DMS53 treated with DMSO at 0.1 percent for 48 hours (cell line): Measurements from ENCODE around the gene PLEKHH1.

Source experiments
- DNase-seq: peaks from one replicate; lab custom pipeline; 2025; ENCODE audit not compliant: unreplicated experiment; lab: John Stamatoyannopoulos, UW

The PLEKHH1 gene

DNA sequence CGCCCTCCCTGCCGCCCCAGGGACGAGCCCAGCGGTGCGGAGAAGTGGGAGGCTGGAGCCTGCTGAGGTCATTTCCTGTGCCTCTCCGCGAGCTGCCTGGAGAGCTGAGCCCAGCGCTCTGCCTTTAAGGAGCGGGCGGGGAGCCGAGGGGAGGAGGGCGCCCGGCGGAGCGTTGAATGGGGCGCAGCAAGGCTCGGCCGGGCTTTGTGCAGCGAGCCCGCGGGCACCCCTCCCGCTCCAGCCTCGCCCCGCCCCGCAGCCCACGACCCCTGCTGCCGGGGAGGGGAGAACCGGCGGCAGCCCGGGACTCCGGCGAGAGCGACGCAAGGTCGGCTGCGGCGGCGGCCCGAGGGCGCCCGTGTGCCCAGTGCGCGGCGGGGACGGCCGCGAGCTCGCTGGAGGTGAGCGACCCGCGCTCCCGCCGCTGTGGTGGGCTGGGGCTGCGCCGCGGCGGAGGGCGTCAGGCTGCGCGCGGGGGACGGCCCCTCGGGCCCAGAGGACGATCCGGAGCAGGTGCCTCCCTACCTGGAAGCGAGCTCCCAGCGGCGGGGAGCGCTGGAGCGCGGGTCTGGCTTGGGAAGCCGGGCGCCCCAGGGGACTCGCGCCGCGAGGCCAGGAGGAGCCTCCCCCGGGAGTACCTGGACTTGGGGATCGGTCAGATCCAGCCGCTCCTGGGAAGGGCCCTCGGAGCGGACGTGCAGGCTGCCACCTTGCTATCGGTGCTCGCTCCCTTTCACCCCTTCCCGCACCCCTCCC is at the start of gene PLEKHH1:
TSS of gene PLEKHH1 (plus strand) at position 293 of the 756 bp plus-strand sequence. CDS start 8,578 bp downstream, outside the sequence.
- peak; percentile 71 for DNase-seq

DNA sequence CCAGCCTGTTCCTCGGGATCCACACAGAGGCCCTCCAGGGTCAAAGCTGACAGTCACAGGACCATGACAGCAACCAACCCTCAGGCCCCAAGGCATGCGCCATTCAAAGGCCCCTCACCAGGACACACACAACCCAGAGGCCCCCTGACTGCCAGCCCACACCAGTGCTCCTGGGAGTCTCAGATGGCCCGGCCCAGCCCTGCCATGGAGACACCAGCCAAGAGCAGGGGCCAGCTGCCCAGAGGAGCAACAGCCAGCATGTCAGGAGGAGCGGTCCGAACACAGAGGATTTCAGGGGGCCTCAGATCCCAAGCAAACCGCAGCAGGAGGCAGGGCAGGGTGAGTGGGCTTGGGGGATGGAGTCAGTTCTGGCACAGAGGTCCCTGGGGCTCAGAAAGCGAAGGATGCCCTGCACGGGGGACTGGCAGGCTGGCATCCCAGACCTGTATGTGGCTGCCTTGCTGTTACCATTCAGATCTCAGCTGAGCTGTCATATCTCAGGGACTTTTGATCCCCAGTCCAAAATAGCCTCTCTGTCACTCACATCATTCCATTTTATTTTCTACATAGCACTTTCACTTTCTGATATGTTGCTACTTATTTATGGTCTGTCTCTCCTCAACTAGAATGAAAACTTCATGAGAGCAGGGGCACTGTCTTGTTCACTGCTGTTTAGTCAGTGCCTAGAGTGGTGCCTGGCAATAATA is 49.4 kb upstream of the PLEKHH1 start:
- no peak for DNase-seq

DNA sequence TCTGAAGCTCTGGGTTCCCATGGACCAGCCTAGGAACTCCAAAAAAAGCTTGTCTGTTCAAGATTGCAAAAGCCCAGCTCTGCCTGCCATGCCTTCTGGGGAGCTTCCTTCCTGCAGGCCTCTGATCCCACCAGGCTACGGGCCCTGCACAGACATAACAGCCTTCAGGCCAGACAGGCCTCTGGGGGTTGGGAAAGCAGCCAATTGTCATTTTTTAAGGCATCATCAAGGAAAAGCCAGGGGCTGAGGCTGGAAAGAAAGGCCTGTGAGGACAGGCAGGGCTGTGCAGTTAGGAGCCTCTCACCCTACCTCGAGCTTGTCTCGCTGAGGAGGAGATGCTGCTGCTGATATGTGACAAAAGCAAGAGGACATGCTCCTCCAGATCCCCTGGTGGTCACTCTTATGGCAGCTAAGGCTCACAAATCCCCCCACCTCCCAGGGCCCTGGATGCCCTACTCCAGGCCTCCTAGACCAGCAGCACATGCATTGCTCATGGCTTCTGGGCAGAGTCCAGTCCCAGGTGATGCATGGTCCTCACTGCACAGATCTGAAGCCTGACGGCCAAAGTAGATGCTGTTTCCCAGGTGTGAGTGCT is 47.5 kb upstream of the PLEKHH1 start:
- no peak for DNase-seq

DNA sequence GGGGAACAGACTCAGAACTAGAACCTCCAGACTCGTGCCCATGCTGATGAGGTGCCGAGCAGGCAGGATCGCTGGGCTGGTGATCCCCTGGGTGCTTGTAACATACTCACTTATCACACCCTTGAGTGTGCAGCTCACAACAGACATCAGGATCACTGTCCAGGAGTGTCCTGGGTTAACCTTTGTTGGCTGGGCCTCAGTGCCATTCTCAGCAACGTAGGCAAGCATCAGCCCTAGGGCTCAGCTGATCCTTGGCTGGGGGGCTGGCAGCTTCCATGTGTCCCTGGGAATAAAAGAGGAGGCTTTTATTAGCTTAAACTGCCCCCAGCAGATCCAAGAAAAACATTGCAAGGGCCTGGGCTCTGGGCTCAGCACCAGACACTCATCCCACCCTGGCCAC is 46.2 kb upstream of the PLEKHH1 start:
- no peak for DNase-seq

DNA sequence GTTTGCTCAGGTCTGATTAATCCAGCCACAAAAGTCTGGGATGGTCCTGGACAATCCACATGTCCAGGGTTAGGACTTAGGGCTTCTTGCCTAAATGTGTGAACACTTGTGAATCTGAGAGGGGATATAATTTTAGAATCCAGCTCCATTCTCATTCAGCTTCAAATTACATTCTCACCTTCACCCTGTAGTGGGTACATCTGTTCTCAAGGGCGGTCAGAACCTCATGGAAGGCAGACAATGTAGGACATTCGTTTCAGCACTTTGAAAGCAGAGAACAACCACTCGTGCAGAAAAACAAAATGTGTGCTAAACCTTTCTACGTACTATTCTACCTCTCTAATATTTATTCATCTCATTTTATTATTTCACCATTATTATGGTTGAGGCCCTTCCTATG is 45.8 kb upstream of the PLEKHH1 start:
- no peak for DNase-seq

DNA sequence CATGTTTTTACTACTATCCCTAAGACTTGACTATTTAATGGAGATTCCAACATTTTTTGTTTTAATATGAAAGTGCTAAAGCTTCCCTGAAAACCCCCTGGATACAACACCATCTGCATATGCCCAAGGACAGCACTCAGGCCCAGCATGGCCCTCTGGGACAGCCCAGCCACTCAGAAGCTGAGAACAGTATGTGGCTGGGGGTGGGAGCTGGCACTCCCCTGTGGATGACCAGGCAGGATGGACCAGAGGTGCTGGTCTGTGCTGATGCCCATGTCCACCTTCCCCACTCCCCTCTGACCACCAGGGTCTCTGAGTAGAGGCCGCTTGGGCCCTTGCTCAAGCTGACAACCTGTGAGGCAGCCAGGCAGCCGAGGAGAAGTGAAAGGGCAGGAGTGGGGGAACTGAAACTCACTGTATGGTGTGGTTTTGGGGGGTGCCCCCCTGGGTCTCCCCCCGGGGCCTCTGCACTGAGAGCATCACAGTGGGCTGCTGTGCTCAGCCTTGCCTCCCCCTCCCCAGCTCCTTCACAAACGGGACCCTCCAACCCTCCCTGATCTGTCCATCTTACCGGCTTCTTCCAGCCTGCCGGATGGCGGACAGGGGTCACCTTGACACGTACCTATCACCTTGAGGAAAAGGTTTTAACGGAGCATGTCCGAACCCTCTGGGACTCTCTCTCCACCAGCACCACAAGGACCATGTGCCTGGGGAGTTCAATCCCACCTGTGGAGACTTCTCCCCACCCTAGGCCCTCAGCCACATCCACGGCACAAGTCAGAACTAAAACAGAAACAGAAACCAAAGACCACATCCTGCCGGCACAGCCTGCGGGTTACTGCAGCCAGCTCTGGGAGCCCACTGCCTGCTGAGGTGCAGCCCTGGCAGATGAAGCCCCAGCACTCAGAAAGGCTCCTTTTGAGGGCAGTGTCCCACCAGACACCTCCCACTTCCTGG is 44.9 kb upstream of the PLEKHH1 start, which contains the start of gene TMEM229B:
TSS of gene TMEM229B (minus strand) at position 785 of the 957 bp plus-strand sequence. CDS start 14,798 bp downstream, outside the sequence.
- no peak for DNase-seq

DNA sequence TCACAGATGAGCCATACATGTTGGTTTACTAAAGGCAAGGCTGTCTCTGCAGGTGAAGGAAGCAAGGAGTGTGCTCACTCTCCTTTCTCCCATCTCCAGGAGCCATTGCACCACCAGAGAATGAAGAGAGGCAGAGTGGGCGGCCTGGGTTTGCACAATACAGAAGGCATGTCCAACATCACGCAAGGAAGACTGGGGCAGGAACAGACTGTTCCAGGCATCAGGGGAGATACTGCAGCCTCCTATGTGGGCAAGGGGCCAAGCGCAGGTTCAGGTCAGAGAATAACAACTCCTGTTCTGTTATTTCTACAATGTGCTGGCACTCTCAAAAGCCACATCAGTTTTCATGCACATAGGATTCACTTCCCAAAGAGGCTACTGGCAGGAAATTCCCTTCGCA is 42.9 kb upstream of the PLEKHH1 start:
- DNase-seq, result no peak

DNA sequence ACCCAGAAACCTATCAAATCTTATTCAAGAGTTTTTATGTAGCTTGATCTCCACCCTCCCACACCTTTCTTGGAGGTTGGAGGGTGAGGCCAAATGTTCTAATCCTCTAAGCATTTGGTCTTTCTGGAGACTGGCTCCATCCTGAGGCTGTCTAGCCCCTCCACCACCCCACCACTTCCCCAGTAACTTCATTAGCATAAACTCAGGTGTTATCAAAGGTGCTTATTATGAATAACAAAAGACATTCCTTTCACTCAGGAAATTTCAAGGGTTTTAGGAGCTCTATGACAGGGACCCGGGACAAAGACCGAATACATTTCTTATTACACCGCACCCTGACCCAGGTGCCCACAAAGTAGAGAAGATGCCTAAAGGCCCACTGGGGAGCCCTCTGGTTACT is 41.8 kb upstream of the PLEKHH1 start:
- DNase-seq, result no peak

DNA sequence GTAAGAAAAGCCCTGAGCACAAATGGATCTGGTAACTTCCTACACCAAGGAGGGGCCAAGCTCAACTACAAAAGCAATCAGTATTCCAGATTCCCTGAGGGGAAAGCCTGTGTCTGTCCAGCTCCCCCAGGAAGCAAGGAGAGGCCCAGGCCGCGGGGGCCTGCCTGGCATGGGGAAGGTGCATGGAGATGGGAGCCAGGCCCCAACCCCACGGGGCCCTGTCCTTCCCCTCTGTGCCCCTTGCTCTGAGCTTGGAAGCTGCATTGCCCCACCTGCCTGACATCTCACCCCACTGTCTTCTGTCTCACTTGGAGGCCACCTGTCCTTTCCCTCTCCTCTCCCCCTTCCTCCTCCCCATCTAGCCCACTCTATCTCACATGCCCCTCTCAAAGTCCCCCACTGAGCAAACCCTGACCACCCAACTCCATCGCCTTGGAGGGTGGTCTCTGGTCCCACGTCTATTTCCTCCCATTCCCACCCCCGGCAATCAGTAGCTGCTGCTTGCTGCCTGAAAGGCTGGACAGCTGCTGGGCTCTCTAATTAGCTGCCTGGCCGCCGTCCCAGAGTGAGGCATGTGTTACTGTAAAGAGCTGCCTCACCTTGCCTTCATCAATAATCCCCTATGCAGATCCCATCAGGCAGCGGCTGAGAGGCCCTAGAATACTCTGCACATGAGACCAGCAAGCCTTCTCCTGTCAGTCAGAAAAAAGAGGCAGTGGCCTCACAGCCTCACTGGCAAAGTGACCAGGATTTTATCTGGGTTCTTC is 41.2 kb upstream of the PLEKHH1 start:
- DNase-seq, result no peak

DNA sequence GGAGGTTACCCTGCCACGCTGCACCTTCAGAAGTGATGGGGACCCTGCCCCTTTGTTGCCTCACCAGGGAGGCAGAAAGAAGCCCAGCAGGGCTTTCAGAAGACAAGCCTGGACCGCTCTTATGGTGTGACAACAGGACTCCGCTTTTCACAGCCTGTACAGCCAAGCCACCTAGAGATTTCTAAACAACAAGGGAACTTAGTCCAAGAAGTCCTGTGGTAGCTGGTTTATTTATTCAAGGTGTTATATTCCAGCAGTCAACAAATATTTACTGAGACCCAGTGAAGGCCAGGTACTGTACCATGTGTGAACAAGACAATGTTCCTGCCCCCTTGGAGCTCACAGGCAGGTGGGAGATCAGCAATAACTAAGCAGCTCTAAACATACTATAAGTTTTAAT is 40.6 kb upstream of the PLEKHH1 start:
- DNase-seq, result no peak

DNA sequence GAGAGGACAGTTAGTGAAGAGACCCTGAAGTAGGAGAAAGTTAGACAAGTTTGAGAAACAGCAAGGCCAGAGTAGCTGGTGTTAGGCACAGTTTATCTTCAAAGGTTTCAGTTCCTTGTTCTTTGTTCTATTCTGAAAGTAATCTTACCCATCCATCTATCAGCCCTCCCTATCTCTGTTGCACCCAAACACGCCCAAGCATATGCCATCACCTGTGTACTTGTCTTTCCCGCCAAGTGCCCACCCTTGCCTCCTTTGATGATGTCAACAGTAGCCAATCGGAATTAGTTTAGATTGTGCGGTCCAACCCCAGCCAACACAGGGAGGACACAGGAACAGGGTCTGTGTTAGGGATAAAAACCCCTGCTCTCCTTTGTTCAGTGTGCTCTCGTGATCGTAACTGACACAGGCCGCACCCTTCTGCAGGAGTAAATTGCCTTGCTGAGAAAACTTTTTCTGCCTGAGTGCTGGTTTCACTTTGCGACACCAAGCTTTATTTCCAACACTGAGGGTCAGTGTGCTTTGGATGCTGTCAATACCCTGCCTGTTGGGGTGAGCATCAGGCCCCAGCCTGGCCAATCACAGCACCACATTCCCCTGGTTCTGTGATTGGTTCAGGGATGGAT is 39.9 kb upstream of the PLEKHH1 start:
- no peak for DNase-seq

DNA sequence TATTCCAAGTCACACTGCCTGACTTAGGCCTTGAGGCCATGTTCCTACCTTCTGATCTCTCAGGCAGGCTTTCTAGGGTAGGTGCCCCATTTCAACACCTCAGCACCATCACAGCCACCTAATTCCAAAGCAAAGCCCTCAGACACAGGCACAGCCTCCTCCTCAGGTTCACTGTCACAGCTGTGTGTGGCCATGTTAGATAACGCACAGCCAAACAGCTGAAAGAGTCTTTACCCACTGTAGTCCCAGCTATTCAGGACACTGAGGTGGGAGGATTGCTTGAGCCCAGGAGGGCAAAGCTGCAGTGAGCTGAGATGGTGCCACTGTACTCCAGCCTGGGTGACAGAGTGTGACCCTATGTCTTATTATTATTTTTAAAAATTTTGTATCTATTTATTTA is 37.3 kb upstream of the PLEKHH1 start:
- no peak for DNase-seq

DNA sequence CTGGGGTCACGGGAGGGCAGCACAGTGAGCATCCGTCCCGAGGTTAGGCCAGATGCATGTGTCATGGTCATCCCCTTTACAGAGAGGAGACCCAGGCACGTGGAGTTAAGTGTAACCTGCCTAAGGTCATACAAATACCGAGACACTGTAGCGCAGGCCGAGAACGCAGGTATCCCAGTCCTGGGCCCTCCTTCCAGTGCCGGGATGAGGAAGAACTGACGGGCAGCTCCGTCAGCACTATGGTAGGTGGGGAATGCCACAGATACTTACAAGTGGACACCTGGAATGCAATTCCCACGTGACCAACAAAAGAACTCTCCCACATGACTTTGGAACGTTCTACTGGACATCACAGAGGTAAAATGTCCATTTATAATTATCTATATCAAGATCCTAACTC is 35.9 kb upstream of the PLEKHH1 start:
- no peak for DNase-seq

DNA sequence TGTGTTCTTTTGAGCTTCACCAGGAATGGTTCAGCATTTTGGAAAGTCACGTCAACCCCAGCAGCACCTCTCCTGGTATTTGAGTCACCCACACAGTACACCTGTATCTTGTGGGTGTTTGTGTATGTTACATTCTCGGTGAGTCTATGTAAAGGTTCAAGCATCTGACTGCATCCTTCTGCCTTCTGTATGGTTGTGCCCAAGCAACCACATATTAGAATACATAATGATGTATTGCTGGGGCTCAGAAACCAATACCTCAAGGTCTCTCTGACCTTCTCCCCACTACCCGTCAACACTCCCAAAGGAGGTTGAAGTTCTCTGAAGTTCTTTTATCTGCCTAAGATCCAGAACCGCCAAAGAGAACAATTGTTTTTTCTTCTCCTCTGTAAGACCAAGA is 35.4 kb upstream of the PLEKHH1 start:
- no peak for DNase-seq

DNA sequence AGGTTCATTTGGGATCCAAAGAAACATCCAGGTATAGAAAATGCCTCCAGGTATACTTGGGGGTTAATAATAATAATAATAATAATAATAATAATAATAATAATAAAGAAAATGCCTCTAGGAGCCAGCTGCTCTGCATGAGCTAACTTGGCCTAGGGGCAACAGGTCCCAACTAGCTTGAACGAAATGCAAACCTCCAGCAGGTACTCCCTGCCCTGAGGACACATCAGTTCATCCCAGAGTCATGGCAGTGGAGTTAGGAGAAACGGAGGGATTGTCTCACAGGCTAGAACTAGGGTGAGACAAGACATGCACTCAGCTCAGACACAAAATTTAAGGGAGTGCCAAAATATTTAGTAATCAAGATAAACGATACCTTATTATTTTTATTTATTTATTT is 32.1 kb upstream of the PLEKHH1 start:
- no peak for DNase-seq

DNA sequence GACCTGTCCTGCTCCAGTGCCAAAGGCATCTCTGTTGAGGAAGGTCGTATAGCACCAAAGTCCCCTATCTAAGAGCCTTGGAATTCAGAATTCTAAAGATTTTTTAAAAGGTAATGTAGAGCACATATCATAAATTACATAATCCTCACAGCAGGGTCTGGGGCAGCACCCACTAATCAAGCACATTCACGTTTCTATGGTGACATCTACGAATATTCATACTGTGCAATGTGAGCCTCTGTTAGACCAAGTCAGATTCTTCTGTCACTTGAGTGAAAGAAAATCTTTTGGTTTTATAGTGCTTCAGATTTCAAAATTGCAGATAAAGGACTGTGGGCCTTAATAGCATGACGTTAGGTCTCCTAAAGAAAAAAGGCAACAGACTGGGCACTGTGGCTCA is 31.4 kb upstream of the PLEKHH1 start:
- DNase-seq, result no peak

DNA sequence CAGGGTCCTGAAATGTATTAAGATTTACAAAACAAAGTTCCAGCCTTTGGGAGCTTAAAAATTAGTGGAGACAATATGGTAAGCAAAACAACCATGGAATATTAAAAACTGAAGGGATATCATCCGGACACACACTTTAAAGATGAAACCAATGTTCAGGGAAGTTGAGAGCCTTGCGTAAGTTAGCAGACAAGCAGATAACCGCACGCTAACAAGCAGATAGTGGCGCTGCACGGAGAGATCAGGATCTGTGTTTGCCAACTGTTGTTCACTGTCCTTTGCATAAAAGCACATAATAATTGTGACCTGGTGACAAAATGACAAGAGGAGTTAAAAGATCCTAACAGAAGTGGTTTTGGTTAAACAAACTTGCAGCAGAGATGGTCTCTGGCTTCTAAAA is 30.2 kb upstream of the PLEKHH1 start:
- no peak for DNase-seq

DNA sequence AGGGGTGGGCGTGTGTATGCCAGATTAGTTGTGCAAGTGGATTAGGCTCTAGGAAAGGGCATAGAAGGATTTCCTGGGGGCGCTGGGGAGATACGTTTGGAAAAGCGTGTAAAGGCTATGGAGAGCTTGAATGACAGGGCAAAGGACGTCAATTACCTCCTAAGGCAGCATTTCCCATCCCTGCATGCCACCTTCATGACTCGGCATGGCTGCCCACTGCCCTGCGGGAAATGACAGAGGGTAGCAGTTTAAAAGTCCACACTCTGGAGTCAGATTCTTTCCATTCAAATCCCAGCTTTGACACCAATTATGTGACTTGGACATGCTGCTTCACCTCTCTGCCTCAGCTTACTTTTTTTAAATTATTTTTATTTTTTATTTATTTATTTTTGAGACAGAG is 29.8 kb upstream of the PLEKHH1 start:
- no peak for DNase-seq

DNA sequence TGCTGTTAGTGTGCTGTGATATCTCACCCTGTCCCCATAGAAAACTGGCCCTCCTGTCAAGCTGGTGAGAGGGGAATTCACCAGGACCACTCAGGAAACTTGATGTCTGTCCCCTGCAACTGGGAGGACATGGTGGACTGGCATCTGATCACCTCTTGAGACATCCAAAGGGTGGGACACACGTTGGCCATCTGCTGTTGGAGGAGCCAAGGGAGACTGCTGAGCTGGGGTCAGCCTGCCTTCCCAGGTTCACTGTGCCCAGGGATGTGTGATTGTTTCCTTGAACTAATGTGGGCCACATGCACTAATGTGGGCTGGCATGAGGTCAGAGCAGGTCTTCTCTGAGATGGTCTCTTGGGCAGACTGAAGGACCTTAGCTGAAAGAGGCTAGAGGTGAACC is 27.8 kb upstream of the PLEKHH1 start:
- no peak for DNase-seq

DNA sequence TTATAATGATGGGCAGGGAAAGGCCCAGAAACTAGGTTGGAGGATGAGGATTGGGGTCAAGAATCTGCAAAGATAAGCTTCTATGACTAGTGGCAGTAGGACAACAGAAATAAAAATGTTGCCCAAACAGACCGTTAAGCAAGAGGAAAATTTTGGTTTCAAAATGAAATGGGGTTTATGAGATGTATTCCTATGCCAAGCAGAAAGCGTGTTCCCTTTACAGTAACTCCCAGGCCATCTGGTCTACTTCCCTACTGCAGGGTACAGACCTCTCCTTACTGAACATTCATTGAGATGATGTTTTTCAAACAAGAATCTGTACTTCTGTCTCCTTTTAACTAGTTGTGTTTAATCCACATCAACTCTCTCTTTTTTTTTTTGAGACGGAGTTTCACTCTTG is 24.1 kb upstream of the PLEKHH1 start:
- DNase-seq, result no peak
